Cardiac muscle cell (in vitro differentiated cells and primary cell): ENCODE data around the gene EVX2. TPM values are rescaled to one million over a fixed set of nuclear protein-coding genes. Genes with fewer than 3 reads are reported as not detected.

Experiments used
- DNase-seq, 2 donors: peaks; one replicate each; pipeline versions ENCODE4 v3.0.0 to v3.0.0-alpha.2; 2010 to 2017; ENCODE audit warnings: low read depth in 1 of 2, low spot score in 1 of 2
- H3K27ac ChIP-seq: fragments of 200-600 bp; sonication (generic); 2 replicates; pipeline ENCODE4 v1.5.1; 2016
- H3K27me3 ChIP-seq: fragments of 200-600 bp; sonication (generic); 2 replicates; pipeline ENCODE4 v1.6.0; 2016; ENCODE audit warnings: control low read depth
- H3K36me3 ChIP-seq: fragments of 200-600 bp; sonication (generic); 2 replicates; pipeline ENCODE4 v1.5.1; 2016; ENCODE audit warnings: control low read depth
- H3K4me1 ChIP-seq: fragments of 200-600 bp; sonication (generic); 2 replicates; pipeline ENCODE4 v1.8.1; 2017; ENCODE audit warnings: low read depth, mild to moderate bottlenecking, mixed run types
- H3K4me3 ChIP-seq: fragments of 200-600 bp; sonication (generic); 2 replicates; pipeline ENCODE4 v1.5.1; 2016; ENCODE audit warnings: mild to moderate bottlenecking
- H3K9me3 ChIP-seq: fragments of 200-600 bp; sonication (generic); 2 replicates; pipeline ENCODE4 v1.5.1; 2017; ENCODE audit warnings: low read depth, mild to moderate bottlenecking, control low read depth
- CTCF ChIP-seq: IDR thresholded peaks from 2 replicates; pipeline ENCODE4 v1.5.1; 2012; ENCODE audit warnings: low read depth, mild to moderate bottlenecking, low read length
- polyA plus RNA-seq: library from polyadenylated mRNA; unstranded; fragments of >200 nt; fragmentation: Nextera tagmentation; extraction: Ambion mirVana; gene quantifications from 2 replicates; pipeline ENCODE4 v1.2.1, GENCODE V29; 2016
- total RNA-seq: library from RNA; depleted of rRNA; stranded (reverse); fragments of >200 nt; gene quantifications from 2 replicates; pipeline ENCODE4 v1.2.3, GENCODE V29; 2016

The EVX2 gene
- total and polyA plus RNA-seq, 2 experiments from 2014 or later: 0.06 to 0.28 TPM

GRCh38 chr2:176105730-176106580, 22.2 kb upstream of the EVX2 start:
- no peak for TF ChIP-seq CTCF
- DNase-seq: no peak

GRCh38 chr2:176105078-176105729, 21.4 kb upstream of the EVX2 start:
- H3K36me3 ChIP-seq: no peaks in the 10 kb centered on the region
- no peak overlapping the region for H3K4me3 ChIP-seq
- H3K27me3 ChIP-seq: peaks cover 99% of the 10 kb centered on the region
- no peak for DNase-seq
- no peak overlapping the region for H3K27ac ChIP-seq
- H3K9me3 ChIP-seq: no peaks in the 10 kb centered on the region
- no peak for TF ChIP-seq CTCF
- H3K4me1 ChIP-seq: peaks cover 5% of the 10 kb centered on the region

More at GRCh38 chr2:176105730-176106580, 22.2 kb upstream of the EVX2 start:
- H3K9me3 ChIP-seq: no peaks in the 10 kb centered on the region
- peaks cover 5% of the 10 kb centered on the region for H3K4me1 ChIP-seq
- H3K36me3 ChIP-seq: no peaks in the 10 kb centered on the region
- H3K27ac ChIP-seq: no peak overlapping the region
- H3K27me3 ChIP-seq: peaks cover 99% of the 10 kb centered on the region
- H3K4me3 ChIP-seq: no peak overlapping the region

GRCh38 chr2:176104316-176105077, 20.7 kb upstream of the EVX2 start:
- Histone ChIP-seq H3K4me3 (no peak overlapping the region), H3K36me3 (no peaks in the 10 kb centered on the region), H3K27ac (no peak overlapping the region), H3K9me3 (no peaks in the 10 kb centered on the region), H3K4me1 (peaks cover 5% of the 10 kb centered on the region), H3K27me3 (peaks cover 99% of the 10 kb centered on the region)
- no peak for TF ChIP-seq CTCF
- peak in 1 of 2 donors; percentile 44 for DNase-seq

GRCh38 chr2:176103742-176104315, 20.1 kb upstream of the EVX2 start:
- H3K27ac ChIP-seq: no peak overlapping the region
- no peak for DNase-seq
- peaks cover 99% of the 10 kb centered on the region for H3K27me3 ChIP-seq
- peaks cover 5% of the 10 kb centered on the region for H3K4me1 ChIP-seq
- H3K36me3 ChIP-seq: no peaks in the 10 kb centered on the region
- no peak overlapping the region for H3K4me3 ChIP-seq
- no peaks in the 10 kb centered on the region for H3K9me3 ChIP-seq
- TF ChIP-seq CTCF: no peak

- H3K27ac ChIP-seq: no peak overlapping the region
- H3K4me1 ChIP-seq: peaks cover 5% of the 10 kb centered on the region
- peaks cover 99% of the 10 kb centered on the region for H3K27me3 ChIP-seq
- no peak overlapping the region for H3K4me3 ChIP-seq
- DNase-seq: no peak
- H3K36me3 ChIP-seq: no peaks in the 10 kb centered on the region
- no peaks in the 10 kb centered on the region for H3K9me3 ChIP-seq
- no peak for TF ChIP-seq CTCF
Measured at GRCh38 chr2:176103194-176103593, 19.4 kb upstream of the EVX2 start.
